Fibroblast of lung (primary cell): Measurements from ENCODE around the gene OPALIN. TPM values are rescaled to one million over a fixed set of nuclear protein-coding genes. Genes with fewer than 3 reads are reported as not detected.

ENCODE experiments used
- DNase-seq, 2 donors: peaks; one replicate each; pipeline versions ENCODE4 v3.0.0 to v3.0.0-alpha.2; 2010; ENCODE audit warnings: low read depth in 2 of 2
- H2AFZ ChIP-seq: 2 replicates; pipeline ENCODE4 v1.5.1; 2012; ENCODE audit warnings: low read length, control low read depth, inconsistent platforms
- H3K27ac ChIP-seq: 2 replicates; pipeline ENCODE4 v1.5.1; 2011; ENCODE audit warnings: low read length, control low read depth; ENCODE audit not compliant: insufficient read depth
- H3K27me3 ChIP-seq: 2 replicates; pipeline ENCODE4 v1.5.1; 2011; ENCODE audit warnings: mild to moderate bottlenecking, low read length; ENCODE audit not compliant: control insufficient read depth, insufficient read depth
- H3K36me3 ChIP-seq: 2 replicates; pipeline ENCODE4 v1.5.1; 2011; ENCODE audit warnings: low read length; ENCODE audit not compliant: control insufficient read depth, insufficient read depth
- H3K4me1 ChIP-seq: 2 replicates; pipeline ENCODE4 v1.5.1; 2011; ENCODE audit warnings: low read length; ENCODE audit not compliant: control insufficient read depth, insufficient read depth; ENCODE audit errors: extremely low read depth
- H3K4me2 ChIP-seq: 2 replicates; pipeline ENCODE4 v1.5.1; 2011; ENCODE audit warnings: low read length, control low read depth; ENCODE audit not compliant: insufficient read depth; ENCODE audit errors: extremely low read depth
- H3K4me3 ChIP-seq, 4 experiments: fragments of 200-600 bp in 1 of 4; sonication (generic) in 1 of 4; replicated peaks in 1 of 4; 2 replicates each; pipeline ENCODE4 v1.5.1; 2011 to 2016; ENCODE audit warnings: low read length in 4 of 4, low read depth in 3 of 4, mild to moderate bottlenecking in 3 of 4, control low read depth in 2 of 4, inconsistent platforms in 1 of 4, mixed read lengths in 1 of 4; ENCODE audit not compliant: insufficient read depth in 1 of 4; ENCODE audit errors: control extremely low read depth in 1 of 4
- H3K79me2 ChIP-seq: 2 replicates; pipeline ENCODE4 v1.5.1; 2012; ENCODE audit warnings: mild to moderate bottlenecking, low read length, inconsistent platforms; ENCODE audit not compliant: control insufficient read depth, insufficient read depth
- H3K9ac ChIP-seq: 2 replicates; pipeline ENCODE4 v1.5.1; 2011; ENCODE audit warnings: mild to moderate bottlenecking, low read length, control low read depth; ENCODE audit not compliant: insufficient read depth
- H3K9me3 ChIP-seq: 2 replicates; pipeline ENCODE4 v1.5.1; 2012; ENCODE audit warnings: low read depth, low read length; ENCODE audit not compliant: control insufficient read depth, insufficient read depth
- H4K20me1 ChIP-seq: 2 replicates; pipeline ENCODE4 v1.5.1; 2011; ENCODE audit warnings: low read length; ENCODE audit not compliant: control insufficient read depth, insufficient read depth; ENCODE audit errors: extremely low read depth
- EZH2 ChIP-seq: IDR thresholded peaks from 2 replicates; pipeline ENCODE4 v1.5.1; 2012; ENCODE audit warnings: low read length, control low read depth, mild to moderate bottlenecking; ENCODE audit errors: missing control alignments
- polyA plus RNA-seq, 2 donors: library from polyadenylated mRNA; depleted of rRNA in 1 of 2; stranded (reverse) in 1 of 2; unstranded in 1 of 2; fragments of >200 nt; gene quantifications; 2 replicates each; pipeline ENCODE4 v1.2.1, GENCODE V29; 2011 to 2012; ENCODE audit warnings: missing spikeins in 1 of 2
- total RNA-seq: library from RNA; depleted of rRNA; stranded (reverse); fragments of >200 nt; gene quantifications from 2 replicates; pipeline ENCODE4 v1.2.1, GENCODE V29; 2014
- TF ChIP-seq, protein P1 (sequence below), 2 donors: IDR thresholded peaks in 1 of 2; conservative IDR thresholded peaks in 1 of 2; 1 replicate in 1 of 2; 2 replicates in 1 of 2; pipeline ENCODE4 v1.5.1; 2011 to 2012; ENCODE audit warnings: low read length in 2 of 2, control low read depth in 1 of 2, inconsistent platforms in 1 of 2, low read depth in 1 of 2, mild to moderate bottlenecking in 1 of 2

OPALIN gene
- total and polyA plus RNA-seq, 2 donors (not counting 1 experiment from before 2014, with no cell fraction given): not detected

DNA sequence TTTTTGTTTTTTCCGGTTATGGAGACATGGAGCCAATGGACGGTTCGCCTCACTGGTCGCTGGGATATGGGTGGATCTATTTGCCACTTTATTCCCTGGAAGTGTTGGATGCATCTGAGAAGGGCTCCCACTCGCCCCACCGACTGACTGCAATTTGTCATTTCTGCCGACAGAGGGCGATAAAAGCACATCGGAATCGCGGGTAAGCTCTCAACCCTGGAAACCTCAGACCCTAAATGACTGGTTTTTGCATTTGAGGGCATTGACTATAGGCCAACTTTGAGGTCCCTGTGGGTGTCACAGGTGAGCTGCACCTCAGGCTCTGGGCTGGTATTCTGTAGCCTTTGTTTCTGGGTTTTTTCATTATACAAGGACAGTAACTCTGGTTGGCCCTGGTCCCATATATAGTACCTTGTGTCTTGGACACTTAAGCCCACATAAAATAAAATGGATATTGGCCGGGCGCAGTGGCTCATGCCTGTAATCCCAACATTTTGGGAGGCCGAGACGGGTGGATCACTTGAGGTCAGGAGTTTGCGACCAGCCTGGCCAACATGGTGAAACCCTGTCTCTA lies 11.9 kb upstream of the OPALIN start:
- DNase-seq: peak; percentile 7 to 38
- Histone ChIP-seq H4K20me1 (no peaks in the 10 kb centered on the region), H2AFZ (no peak overlapping the region), H3K9ac (no peak overlapping the region), H3K27me3 (no peaks in the 10 kb centered on the region), H3K4me2 (no peak overlapping the region), H3K9me3 (no peaks in the 10 kb centered on the region), H3K36me3 (no peaks in the 10 kb centered on the region), H3K27ac (no peak overlapping the region), H3K4me1 (no peaks in the 10 kb centered on the region), H3K79me2 (no peaks in the 10 kb centered on the region), H3K4me3 (no peak overlapping the region)
- no peak for TF ChIP-seq EZH2
- TF ChIP-seq, protein P1, sequence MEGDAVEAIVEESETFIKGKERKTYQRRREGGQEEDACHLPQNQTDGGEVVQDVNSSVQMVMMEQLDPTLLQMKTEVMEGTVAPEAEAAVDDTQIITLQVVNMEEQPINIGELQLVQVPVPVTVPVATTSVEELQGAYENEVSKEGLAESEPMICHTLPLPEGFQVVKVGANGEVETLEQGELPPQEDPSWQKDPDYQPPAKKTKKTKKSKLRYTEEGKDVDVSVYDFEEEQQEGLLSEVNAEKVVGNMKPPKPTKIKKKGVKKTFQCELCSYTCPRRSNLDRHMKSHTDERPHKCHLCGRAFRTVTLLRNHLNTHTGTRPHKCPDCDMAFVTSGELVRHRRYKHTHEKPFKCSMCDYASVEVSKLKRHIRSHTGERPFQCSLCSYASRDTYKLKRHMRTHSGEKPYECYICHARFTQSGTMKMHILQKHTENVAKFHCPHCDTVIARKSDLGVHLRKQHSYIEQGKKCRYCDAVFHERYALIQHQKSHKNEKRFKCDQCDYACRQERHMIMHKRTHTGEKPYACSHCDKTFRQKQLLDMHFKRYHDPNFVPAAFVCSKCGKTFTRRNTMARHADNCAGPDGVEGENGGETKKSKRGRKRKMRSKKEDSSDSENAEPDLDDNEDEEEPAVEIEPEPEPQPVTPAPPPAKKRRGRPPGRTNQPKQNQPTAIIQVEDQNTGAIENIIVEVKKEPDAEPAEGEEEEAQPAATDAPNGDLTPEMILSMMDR (conservative IDR thresholded peaks at IDR 0.05 in 1 of 2, IDR thresholded peaks at IDR 0.05 in 1 of 2; ENCODE audit: low read depth in 1 of 2, low read length in 2 of 2): peak; percentile 62 to 84

DNA sequence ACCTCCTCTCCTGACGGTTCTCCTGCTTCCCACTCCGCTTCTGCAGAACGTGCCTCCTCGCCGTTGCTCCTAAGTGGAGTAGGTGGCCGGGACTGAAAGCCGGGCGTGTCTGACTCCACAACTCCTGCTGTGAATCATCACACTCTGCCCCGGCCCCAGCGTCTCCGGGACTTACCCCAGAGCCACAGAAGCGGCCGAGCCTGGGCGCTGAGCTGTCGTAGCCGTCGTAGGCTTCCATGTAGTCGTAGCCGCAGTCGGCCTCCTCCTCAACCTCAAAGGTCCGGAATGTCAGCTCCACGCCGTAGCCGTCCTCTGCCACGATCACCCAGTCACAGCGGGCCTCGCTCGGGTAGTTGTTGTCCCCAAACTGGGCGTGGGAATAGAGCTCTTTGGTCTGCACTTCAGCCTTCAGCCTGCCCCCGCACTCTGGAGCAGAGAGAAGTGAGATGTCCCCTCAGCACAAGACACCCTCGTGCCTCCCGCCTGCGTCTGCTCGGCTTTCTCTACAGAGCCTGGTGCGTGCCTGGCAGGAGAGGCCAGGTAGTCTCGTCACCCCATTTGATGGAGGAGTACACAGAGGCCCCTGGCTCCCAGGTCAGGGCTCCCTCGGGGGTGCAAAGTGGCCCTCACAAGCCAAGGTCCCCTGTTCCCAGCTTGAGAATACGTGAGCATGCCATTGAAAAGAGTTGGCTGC lies 11.2 kb upstream of the OPALIN start:
- Histone ChIP-seq H3K4me3 (no peak overlapping the region), H3K27ac (no peak overlapping the region), H3K36me3 (no peaks in the 10 kb centered on the region), H3K4me1 (no peaks in the 10 kb centered on the region), H3K9me3 (no peaks in the 10 kb centered on the region), H3K27me3 (no peaks in the 10 kb centered on the region), H3K9ac (no peak overlapping the region), H3K79me2 (no peaks in the 10 kb centered on the region), H3K4me2 (no peak overlapping the region), H4K20me1 (no peaks in the 10 kb centered on the region), H2AFZ (no peak overlapping the region)
- TF ChIP-seq, protein P1 (conservative IDR thresholded peaks at IDR 0.05 in 1 of 2, IDR thresholded peaks at IDR 0.05 in 1 of 2; ENCODE audit: low read depth in 1 of 2, low read length in 2 of 2): no peak
- no peak for TF ChIP-seq EZH2
- DNase-seq: peak in 1 of 2 donors; percentile 10

DNA sequence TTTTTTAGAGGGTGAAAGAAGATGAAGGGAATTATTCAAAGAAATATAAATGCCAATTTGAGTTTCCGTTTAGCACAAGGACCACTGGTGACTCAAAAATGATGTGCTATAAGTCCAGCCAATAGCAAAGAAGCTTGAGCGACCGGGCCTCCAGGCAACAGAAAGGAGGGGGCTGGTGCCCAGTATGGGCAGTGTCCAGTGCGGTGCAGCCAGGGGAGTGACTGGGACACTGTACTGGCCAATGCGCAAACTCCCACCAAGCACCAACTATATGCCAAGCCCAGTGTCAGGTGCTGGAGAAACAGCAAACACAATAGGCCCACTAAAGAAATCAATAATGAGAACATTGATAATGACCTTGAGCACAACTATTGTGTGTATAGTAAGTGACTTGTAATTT lies 10.2 kb upstream of the OPALIN start:
- no peaks in the 10 kb centered on the region for H3K27me3 ChIP-seq
- H3K36me3 ChIP-seq: no peaks in the 10 kb centered on the region
- H2AFZ ChIP-seq: no peak overlapping the region
- no peak overlapping the region for H3K4me3 ChIP-seq
- no peak overlapping the region for H3K4me2 ChIP-seq
- H3K9me3 ChIP-seq: no peaks in the 10 kb centered on the region
- DNase-seq: no peak
- no peak overlapping the region for H3K9ac ChIP-seq
- no peaks in the 10 kb centered on the region for H3K4me1 ChIP-seq
- no peak overlapping the region for H3K27ac ChIP-seq
- H4K20me1 ChIP-seq: no peaks in the 10 kb centered on the region
- TF ChIP-seq, protein P1 (conservative IDR thresholded peaks at IDR 0.05 in 1 of 2, IDR thresholded peaks at IDR 0.05 in 1 of 2; ENCODE audit: low read depth in 1 of 2, low read length in 2 of 2): no peak
- no peak for TF ChIP-seq EZH2
- no peaks in the 10 kb centered on the region for H3K79me2 ChIP-seq
